WERI-Rb-1 (cell line): ENCODE results near the gene ZSCAN29.

ENCODE experiments used
- DNase-seq: peaks from one replicate; pipeline ENCODE4 v3.0.0-alpha.2; 2020
- H3K27ac ChIP-seq: fragments of 250-450 bp; sonication (Bioruptor Pico); 2 replicates; pipeline ENCODE4 v1.5.1; 2020; ENCODE audit warnings: mild to moderate bottlenecking, moderate library complexity
- H3K27me3 ChIP-seq: fragments of 250-450 bp; sonication (Bioruptor Pico); 2 replicates; pipeline ENCODE4 v1.5.1; 2021; ENCODE audit warnings: mild to moderate bottlenecking, low read depth, moderate library complexity; ENCODE audit not compliant: insufficient read depth, severe bottlenecking
- H3K36me3 ChIP-seq: fragments of 250-450 bp; sonication (Bioruptor Pico); 2 replicates; pipeline ENCODE4 v1.5.1; 2020; ENCODE audit warnings: mild to moderate bottlenecking, moderate library complexity
- H3K4me3 ChIP-seq: 2 replicates; pipeline ENCODE4 v1.5.1; 2011; ENCODE audit warnings: low read depth, mild to moderate bottlenecking, control low read depth, low read length
- H3K9me3 ChIP-seq: fragments of 250-450 bp; sonication (Bioruptor Pico); 2 replicates; pipeline ENCODE4 v1.5.1; 2021; ENCODE audit warnings: mild to moderate bottlenecking, moderate library complexity; ENCODE audit not compliant: severe bottlenecking
- TF ChIP-seq, protein P1 (sequence below): IDR thresholded peaks from 2 replicates; pipeline ENCODE4 v1.5.1; 2011; ENCODE audit warnings: low read depth, mild to moderate bottlenecking, control low read depth, inconsistent platforms, low read length

Gene ZSCAN29

DNA sequence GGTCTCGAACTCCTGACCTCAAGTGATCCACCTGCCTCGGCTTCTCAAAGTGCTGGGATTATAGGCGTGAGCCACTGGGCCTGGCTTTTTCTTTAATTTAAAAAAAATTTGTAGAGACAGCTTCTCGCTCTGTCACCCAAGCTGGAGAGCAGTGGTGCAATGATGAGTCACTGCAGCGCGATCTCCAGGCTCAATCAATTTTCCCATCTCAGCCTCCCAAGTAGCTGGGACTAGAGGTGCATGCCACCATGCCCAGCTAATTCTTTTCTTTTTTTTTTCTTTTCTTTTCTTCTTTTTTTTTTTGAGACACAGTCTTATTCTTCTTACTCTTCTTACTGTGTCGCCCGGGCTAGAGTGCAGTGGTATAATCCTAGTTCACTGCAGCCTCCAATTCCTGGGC, 19.9 kb upstream of the ZSCAN29 start:
- TF ChIP-seq, protein P1, sequence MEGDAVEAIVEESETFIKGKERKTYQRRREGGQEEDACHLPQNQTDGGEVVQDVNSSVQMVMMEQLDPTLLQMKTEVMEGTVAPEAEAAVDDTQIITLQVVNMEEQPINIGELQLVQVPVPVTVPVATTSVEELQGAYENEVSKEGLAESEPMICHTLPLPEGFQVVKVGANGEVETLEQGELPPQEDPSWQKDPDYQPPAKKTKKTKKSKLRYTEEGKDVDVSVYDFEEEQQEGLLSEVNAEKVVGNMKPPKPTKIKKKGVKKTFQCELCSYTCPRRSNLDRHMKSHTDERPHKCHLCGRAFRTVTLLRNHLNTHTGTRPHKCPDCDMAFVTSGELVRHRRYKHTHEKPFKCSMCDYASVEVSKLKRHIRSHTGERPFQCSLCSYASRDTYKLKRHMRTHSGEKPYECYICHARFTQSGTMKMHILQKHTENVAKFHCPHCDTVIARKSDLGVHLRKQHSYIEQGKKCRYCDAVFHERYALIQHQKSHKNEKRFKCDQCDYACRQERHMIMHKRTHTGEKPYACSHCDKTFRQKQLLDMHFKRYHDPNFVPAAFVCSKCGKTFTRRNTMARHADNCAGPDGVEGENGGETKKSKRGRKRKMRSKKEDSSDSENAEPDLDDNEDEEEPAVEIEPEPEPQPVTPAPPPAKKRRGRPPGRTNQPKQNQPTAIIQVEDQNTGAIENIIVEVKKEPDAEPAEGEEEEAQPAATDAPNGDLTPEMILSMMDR, result no peak
- DNase-seq, result no peak
- H3K4me3 ChIP-seq, result no peak overlapping the region
- H3K9me3 ChIP-seq, result no peaks in the 10 kb centered on the region
- H3K36me3 ChIP-seq, result peaks cover 51% of the 10 kb centered on the region
- no peaks in the 10 kb centered on the region for H3K27me3 ChIP-seq
- no peak overlapping the region for H3K27ac ChIP-seq

DNA sequence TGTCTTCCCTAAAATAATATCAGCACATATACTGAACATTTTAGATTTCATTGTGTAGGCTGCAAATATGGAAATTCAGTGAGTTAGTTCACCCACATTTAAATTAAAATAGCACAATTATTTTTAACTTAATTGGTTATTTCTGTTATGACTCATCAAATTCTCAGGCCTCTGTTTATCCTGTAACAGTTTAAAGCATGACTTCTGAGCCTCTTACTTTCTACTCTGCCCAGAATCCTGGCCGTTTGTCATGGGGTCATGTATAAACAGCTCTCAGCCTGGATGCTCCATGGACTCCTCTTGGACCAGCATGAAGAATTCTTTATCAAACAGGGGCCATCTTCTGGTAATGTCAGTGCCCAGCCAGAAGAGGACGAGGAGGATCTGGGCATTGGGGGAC, 12.2 kb upstream of the ZSCAN29 start:
- TF ChIP-seq, protein P1, result no peak
- H3K36me3 ChIP-seq, result peaks cover 74% of the 10 kb centered on the region
- H3K4me3 ChIP-seq, result no peak overlapping the region
- H3K9me3 ChIP-seq, result no peaks in the 10 kb centered on the region
- DNase-seq, result no peak
- H3K27me3 ChIP-seq, result no peaks in the 10 kb centered on the region
- H3K27ac ChIP-seq, result no peak overlapping the region

DNA sequence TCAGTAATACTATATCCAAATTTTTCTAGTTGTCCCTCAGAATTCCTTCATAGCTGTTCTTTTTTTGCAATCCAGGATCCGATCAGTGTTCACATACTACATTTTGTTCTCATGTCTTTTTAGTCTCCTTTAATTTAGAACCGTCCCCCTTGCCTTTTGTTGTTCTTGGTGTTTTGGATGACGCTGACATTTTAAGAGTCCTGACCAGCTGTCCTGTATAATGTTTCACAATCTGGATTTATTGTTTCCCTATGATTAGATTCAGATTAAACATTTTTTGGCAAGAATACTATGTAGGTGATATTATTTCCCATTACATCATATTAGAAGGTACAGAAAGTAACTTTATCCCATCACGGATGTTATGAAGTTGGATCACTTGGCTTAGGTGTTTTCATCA, 11.5 kb upstream of the ZSCAN29 start:
- H3K9me3 ChIP-seq, result no peaks in the 10 kb centered on the region
- TF ChIP-seq, protein P1, result no peak
- no peak overlapping the region for H3K4me3 ChIP-seq
- H3K36me3 ChIP-seq, result peaks cover 73% of the 10 kb centered on the region
- no peaks in the 10 kb centered on the region for H3K27me3 ChIP-seq
- no peak for DNase-seq
- H3K27ac ChIP-seq, result no peak overlapping the region

DNA sequence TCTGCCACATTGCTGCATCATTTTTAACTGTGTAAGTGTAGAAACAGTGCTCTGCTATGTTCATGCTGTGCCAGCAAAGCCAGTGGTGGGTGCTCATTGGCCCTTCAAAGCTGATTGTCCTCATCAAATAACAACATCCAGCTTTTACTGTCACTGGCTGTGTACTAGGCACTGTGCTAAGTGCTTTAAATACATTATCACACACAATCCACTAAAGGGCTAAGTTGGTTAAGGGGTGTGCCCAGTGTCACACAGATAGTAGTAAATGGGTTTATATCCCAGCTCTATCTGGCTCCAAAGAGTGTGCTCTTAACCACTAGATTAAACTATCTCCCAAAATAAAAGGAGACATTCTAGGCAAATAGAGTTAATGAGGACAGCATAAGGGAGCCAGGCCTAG, 7.8 kb upstream of the ZSCAN29 start:
- Histone ChIP-seq H3K9me3 (no peaks in the 10 kb centered on the region), H3K27me3 (no peaks in the 10 kb centered on the region), H3K4me3 (no peak overlapping the region), H3K27ac (no peak overlapping the region), H3K36me3 (peaks cover 65% of the 10 kb centered on the region)
- TF ChIP-seq, protein P1, result no peak
- no peak for DNase-seq

DNA sequence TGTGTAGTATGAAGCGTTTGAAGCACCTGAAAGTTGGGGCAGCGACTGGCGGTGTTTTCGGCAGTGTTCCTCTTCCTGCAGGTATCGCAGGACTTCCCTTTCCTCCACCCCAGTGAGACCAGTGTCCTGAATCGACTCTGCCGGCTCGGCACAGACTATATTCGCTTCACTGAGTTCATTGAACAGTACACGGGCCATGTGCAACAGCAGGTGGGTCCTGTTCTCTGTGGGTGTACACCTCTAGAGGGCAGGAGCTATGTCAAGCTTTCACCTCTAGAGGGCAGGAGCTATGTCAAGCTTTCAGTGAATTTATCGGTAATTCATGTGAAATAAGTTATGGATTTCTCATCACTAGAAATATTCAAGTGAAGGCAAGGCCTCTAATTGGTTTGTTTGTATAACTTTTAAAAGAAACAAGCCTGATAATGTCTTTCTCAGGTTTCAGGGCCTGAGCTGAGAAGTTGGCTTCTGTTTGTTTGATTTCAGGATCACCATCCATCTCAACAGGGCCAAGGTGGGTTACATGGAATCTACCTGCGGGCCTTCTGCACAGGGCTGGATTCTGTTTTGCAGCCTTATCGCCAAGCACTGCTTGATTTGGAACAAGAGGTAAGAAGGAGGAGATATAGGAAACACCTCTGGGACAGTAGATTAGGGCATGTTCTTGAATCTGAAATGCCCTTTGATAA, 5.3 kb upstream of the ZSCAN29 start:
- peak; percentile 68 for DNase-seq
- TF ChIP-seq, protein P1, result peak; percentile 76

More for the DNA sequence above, 5.3 kb upstream of the ZSCAN29 start:
- Histone ChIP-seq H3K36me3 (peaks cover 60% of the 10 kb centered on the region), H3K4me3 (no peak overlapping the region), H3K27me3 (no peaks in the 10 kb centered on the region), H3K9me3 (no peaks in the 10 kb centered on the region), H3K27ac (no peak overlapping the region)
